SIG-M5 (cell line): ENCODE data around the gene ZNF789.
"Not testable (repeated sequence)": the region's sequence is repeated elsewhere in the genome, so short reads cannot be mapped to it uniquely, and the experiment has no call there.

Experiments used
- DNase-seq: peaks from one replicate; lab custom pipeline; 2025; lab: John Stamatoyannopoulos, UW

Gene ZNF789

DNA sequence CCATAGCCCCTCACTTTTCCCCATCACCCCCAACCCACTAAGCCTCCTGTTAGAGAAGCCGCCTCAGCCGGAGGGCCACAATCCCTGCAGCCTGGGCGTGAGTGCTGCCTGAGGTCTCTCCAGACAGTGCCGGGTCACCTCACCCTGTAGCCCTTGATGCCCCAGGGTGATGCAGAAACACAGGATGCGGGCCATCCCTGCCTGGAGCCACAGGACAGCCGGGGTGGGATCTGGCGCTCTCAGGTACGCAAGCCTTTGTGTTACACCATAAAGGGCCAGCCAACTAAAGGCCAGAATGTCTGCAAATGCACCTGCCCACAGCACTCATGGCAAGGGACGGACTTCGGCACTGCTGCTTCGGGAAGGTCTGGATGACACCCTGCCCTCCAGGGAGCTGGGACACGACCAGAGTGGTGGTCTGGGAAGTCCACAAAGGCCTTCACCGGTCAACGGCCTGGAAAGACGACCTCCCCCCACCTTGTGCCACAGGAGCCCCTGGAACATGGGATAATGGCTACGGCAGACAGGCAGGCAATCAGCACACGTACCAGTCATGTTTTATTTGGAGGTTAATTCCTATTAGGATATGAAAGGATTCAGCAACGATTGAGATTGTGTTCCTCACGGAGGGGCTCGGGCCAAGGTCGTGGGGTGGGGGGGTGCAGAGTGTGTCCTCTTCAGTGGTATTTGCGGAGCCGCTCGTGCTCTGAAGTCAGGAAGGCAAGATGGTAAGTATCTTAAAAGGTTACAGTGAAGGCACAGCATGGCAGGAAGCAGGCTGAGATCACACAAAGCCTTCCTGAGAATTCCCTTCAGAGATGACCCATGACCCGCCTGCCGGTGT is 14.8 kb upstream of the ZNF789 start:
- no peak for DNase-seq

DNA sequence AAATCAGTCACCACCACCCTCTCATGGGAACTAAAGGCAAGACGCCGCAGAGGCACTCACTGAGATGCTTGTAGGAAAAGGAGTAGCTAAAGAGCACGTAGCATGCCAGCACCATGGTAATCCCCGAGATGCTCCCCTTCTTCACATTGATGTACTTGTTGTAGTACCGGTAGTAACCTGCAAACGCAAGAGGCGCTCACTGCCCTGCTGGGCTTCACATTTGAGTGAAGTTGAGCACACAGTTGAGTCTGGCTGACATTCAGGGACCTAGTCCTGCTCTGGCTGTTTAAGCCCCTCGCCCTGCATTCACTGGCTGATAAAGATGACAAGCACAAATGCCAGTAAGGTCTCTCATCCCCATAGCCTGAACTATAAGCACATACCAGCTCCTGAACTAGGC is 13.6 kb upstream of the ZNF789 start:
- no peak for DNase-seq

- DNase-seq: no peak
Measured at GRCh38 chr7:99460651-99461050, 12.0 kb upstream of the ZNF789 start.

DNA sequence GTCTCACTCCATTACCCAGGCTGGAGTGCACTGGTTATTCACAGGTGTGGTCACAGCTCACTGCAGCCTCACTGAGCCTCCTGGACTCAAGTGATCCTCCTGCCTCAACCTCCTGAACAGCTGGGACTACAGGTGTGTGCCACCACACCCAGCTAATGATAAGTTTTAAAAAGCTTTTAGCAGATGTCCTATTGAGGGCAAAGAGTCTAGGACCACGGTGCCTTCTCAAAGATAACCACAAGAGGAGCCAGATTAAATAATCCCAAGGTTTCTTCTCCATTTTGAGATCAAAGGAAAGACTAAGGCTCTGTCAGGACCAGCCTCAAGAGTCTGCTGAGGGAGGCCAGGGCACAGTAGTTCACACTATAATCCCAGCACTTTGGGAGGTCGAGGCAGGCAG is 11.5 kb upstream of the ZNF789 start:
- no peak for DNase-seq

DNA sequence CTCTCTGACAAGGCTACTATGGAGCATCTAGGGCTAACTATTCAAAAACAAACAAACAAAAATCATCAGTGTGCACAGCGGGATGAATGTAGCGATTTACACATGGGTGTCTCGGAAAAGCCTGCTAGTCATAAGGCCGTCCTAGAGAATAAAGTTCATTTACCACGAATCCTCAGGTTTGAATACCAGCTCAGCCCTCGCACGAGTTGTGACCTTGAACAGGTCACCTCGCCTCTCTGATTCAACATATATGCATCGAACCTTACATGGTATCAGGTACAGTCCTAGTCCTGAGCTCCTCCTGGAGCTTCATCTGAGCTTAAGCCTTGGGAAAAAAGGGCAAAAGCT is 7.3 kb upstream of the ZNF789 start:
- no peak for DNase-seq

- no peak for DNase-seq
Measured at GRCh38 chr7:99468336-99468918, 4.3 kb upstream of the ZNF789 start.

DNA sequence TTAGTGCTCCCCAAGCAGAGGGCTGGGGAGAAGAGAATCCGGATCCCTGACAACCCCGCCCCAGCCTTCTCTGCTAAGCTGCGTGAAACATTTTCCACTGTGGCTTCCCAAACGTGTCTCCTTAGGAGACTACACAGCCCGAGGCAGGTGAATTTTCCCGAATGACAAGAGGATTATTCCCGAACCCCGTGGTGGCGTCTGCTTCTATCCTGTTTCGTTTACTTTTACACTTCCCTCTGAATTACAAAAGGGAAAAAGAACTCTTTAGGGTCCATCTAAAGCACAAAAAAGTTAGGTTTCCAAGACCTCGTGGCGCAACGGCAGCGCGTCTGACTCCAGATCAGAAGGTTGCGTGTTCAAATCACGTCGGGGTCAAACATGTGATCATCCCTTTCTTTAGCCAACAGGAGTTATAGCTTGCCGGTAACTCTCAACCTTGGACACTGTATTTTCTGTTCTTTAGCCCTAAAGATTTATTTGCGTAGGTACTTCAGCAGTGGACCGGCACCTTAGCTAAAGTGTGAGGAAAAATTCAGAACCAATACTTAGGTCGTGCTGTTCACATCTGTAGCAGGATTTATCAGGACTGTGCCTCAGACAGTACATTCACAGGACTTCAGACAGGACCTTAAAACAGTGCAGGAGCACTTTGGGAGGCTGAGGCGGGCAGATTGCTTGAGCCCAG is 3.2 kb upstream of the ZNF789 start:
- DNase-seq: no peak

- peak; percentile 51 for DNase-seq
Measured at GRCh38 chr7:99473315-99473596, 566 bp downstream of the ZNF789 start.

GRCh38 chr7:99476107-99476506 is 3.4 kb downstream of the ZNF789 start:
- DNase-seq: no peak

GRCh38 chr7:99478464-99479440 is 6.1 kb downstream of the ZNF789 start:
- DNase-seq: no peak

GRCh38 chr7:99485094-99485493 is 12.4 kb downstream of the ZNF789 start:
- no peak for DNase-seq

GRCh38 chr7:99489235-99489634 is 16.5 kb downstream of the ZNF789 start:
- no peak for DNase-seq

DNA sequence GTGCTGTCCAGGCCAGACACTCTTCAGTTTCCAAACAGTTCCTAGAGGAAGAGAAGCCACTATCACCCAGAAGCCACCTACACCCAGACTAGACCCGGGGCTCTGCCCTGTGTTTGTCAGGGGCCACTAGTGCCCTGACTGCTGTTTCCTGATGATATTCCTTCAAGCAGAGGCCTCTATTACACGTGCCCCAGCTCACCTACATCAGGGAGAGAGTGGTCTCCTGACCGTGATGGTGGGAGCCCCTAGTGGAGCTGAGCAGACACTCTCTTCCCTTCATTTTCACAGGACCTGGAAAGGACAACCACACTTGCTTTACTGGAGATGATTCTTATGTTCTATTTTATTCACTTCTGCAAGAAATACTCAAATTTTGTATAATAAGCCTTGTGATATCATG is 18.2 kb downstream of the ZNF789 start:
- no peak for DNase-seq

DNA sequence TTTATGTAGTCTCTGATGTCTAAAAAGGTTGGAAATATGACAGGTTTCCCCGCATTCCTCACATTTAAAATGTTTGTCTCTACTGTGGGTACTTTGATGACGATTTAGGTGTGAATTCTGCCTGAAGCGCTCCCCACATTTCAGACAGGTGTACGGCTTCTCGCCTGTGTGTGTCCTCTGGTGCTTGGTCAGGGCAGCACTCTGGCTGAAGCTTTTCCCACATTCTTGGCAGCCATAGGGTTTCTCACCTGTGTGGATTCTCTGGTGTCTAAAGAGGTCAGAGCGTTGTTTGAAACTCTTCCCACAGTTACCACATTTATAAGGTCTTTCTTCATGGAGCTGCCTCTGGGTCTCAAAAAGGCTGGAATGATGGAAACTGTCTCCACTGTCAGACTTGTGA is 21.1 kb downstream of the ZNF789 start:
- DNase-seq: no peak

DNA sequence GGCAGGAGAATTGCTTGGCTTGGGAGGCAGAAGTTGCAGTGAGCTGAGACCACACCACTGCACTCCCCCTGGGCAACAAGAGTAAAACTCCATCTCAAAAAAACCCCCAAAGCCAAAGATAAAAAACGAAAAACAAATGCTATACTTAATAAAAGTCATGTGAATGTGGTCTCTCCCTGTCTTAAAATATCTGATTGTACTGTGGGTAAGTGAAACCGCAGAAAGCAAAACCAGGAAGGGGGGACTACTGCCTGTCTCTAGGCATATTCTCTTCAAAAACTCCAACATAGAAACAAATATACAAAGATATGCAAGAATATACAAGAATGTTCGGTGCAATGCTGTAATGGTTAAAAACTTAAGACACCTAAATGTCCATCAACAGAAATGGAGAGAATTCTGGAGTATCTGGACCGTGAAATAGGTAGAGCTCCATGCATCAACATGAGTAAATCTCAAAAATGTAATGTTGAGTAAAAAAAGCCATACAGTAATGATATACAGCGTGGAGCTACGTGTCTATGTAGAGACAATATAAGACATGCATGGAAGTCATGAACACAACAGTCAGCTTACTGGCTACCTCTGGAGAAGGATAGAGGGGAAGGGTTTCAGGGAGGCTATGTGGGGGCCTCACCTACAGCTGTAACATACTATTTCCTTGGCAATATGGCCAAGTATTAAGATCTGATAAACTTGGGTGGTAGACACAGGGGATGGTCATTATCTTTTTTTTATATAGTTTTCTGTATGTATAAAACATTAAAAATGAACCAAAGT is 25.3 kb downstream of the ZNF789 start:
- DNase-seq: no peak

DNA sequence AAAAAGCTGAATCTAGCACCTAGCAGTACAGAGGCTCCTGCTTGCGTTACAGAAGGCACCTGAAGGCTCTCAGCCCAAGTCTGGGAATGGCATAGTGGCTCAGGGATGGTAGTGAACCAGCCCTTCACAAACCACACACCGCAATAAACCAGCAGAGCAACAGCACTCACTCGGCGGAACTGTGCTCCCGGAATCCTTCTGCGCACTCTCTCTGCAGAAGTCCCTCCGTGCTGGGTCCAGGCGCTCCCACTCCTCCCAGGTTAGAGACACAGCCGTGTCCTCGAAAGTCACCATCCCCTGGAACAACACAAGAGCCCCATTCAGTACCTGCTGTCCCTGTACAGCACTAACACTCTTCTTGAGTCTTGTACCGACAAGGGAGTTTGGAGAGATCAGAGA is 25.9 kb downstream of the ZNF789 start:
- no peak for DNase-seq

DNA sequence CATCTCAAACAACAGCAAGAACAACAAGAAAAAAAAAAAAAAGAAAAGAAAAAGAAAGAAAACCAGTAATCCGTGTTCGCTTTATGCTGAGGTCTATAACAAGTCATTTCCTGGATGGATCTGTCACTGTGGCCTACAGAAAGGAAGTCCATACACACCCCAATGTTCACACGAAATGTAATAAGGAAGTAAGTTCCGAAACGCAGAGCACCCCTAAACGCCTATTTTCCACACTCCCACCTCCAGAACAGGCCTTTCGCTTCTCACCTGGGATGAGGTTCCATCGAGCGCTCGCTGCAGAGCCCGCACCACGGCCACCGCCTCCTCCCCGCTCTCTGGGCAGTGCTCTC is 26.7 kb downstream of the ZNF789 start:
- DNase-seq: no peak

DNA sequence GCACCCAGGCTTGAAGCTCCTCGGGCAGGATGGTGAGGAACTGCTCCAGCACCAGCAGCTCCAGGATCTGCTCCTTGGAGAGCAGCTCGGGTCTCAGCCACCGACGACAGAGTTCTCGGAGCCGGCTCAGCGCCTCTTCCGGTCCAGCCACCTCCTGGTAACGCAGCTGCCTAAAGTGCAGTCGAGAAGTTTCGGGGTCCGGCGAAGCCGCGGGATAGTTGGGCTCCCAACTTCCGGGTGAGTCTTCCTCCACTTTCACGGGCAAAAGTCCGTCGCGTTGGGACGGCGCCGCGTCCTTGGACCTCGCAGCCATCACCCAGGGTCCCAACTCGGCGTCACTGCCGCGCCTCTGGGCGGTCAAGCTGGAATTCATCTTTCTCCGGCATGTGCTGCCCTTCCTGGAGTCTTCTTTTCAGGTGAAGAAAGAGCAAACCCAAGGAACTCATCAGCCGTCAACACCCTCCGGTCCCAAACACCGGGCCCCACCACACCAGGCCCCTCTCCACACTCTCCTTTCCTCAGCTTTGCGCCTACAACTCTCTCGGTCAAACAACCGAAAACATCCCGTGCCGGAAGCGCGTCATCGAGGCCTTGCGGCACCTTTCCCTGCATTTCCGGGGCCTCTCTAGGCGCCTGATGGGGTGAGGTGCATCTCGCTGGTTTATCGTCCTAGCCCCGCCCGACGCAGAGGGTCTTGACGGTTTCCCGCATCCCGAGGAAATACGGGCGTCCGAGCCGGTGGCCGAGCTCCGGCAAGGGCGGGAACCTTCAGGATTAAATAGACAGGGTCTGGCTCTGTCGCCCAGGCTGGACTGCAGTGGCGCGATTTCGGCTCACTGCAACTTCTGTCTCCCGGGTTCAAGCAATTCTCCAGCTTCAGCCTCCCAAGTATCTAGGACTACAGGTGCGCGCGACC is 27.3 kb downstream of the ZNF789 start, which contains the start of gene ZNF394:
TSS of gene ZNF394 (minus strand) at position 561 of the 916 bp plus-strand sequence. CDS start at position 373, 188 bp downstream.
- peak; percentile 10 for DNase-seq

DNA sequence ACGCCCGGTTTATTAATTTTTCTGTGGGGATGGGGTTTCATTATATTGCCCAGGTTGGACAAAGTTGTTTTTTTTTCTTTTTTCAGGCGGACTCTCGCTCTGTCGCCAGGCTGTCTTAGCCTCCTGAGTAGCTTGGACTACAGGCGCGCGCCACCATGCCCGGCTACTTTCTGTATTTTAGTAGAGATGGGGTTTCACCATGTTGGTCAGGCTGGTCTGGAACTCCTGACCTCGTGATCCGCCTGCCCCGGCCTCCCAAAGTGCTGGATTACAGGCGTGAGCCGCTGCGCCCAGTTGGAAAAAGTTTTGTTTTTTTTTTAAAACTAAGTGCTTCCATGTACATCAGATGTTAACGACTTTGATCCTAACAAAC is 27.9 kb downstream of the ZNF789 start:
- DNase-seq: no peak

DNA sequence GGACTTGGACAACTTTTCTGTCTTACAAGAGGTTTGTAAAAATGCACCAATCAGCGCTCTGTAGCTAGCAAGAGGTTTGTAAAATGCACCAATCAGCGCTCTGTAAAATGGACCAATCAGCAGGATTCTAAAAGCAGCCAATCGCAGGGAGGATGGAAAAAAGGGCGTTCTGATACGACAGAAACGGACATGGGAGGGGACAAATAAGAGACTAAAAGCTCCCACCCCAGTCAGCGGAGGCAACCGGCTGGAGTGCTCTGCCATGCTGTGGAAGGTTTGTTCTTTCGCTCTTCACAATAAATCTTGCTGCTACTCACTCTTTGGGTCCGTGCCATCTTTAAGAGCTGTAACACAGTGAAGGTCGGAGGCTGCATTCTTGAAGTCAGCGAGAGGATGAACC is 28.5 kb downstream of the ZNF789 start:
- DNase-seq: not testable (repeated sequence)

GRCh38 chr7:99504281-99504602 is 31.6 kb downstream of the ZNF789 start:
- DNase-seq: peak; percentile 66
